ENCODE measurements around the gene SLC1A7. TPM values are rescaled to one million over a fixed set of nuclear protein-coding genes. Genes with fewer than 3 reads are reported as not detected.

The SLC1A7 gene
- not detected in 2 replicates for total RNA-seq

GRCh38 chr1:53142226-53142853 is at the start of gene SLC1A7:
TSS of gene SLC1A7 (minus strand) at chr1:53142638. CDS start at chr1:53142449, 189 bp downstream.

GRCh38 chr1:53061859-53062707 is 80.4 kb downstream of the SLC1A7 start, which contains the start of gene PODN:
TSS of gene PODN (plus strand) at chr1:53062213. CDS start at chr1:53069856, 7,643 bp downstream.

Other genes with a start within 250 kb of the SLC1A7 start
- gene ECHDC2, start 220.9 kb downstream of the SLC1A7 start, total RNA-seq: 23.6 and 50.9 TPM in 2 replicates
- gene SCP2, start 215.4 kb downstream of the SLC1A7 start, total RNA-seq: 60.5 and 114 TPM in 2 replicates
- gene PODN, start 80.4 kb downstream of the SLC1A7 start, total RNA-seq: not detected in 2 replicates
- gene CPT2, start 54.2 kb upstream of the SLC1A7 start, total RNA-seq: 10.3 and 23.0 TPM in 2 replicates
- gene CZIB, start 78.0 kb upstream of the SLC1A7 start, total RNA-seq: 28.5 and 45.5 TPM in 2 replicates
- 40.7 and 46.6 TPM in 2 replicates for gene MAGOH, start 95.9 kb upstream of the SLC1A7 start, total RNA-seq
- gene LRP8, start 185.4 kb upstream of the SLC1A7 start, total RNA-seq: 6.6 and 10.3 TPM in 2 replicates